Prostate gland (tissue), 2 donors: ENCODE measurements around the gene MANF.

ENCODE experiments used
- CTCF ChIP-seq, 4 experiments: fragments of 200-600 bp in 2 of 4; fragments of 450-650 bp in 2 of 4; sonication (generic) in 2 of 4; IDR thresholded peaks; 1 replicate in 3 of 4; 2 replicates in 1 of 4; pipeline ENCODE4 v1.5.1; 2016 to 2019; ENCODE audit warnings: antibody characterized with exemption in 4 of 4, mild to moderate bottlenecking in 2 of 4, moderate library complexity in 2 of 4
- POLR2AphosphoS5 ChIP-seq: sonication (generic); formaldehyde crosslinking; IDR thresholded peaks from one replicate; pipeline ENCODE4 v1.6.1; 2017; ENCODE audit warnings: antibody characterized with exemption

- TF ChIP-seq POLR2AphosphoS5, result peak; percentile 19
- TF ChIP-seq CTCF (IDR thresholded peaks at IDR 0.05), result peak in 3 of 4 experiments; percentile 30 to 40 (median 40)
These were observed 49.7 kb downstream of the MANF start for GRCh38 chr3:51434746-51435327.
